Omental fat pad (tissue), 4 donors: Measurements from ENCODE around the gene C1orf185. TPM values are rescaled to one million over a fixed set of nuclear protein-coding genes. Genes with fewer than 3 reads are reported as not detected.

Experiments
- ATAC-seq: fragments of 150-250 bp; one replicate; pipeline ENCODE4 v1.9.1; 2016; ENCODE audit warnings: mild to moderate bottlenecking, moderate library complexity; ENCODE audit not compliant: low FRiP score
- DNase-seq: peaks from one replicate; pipeline ENCODE4 v3.0.0-alpha.2; 2019; ENCODE audit warnings: low spot score
- total RNA-seq, 4 donors: library from RNA; depleted of rRNA; stranded (reverse); fragments of >200 nt; gene quantifications; one replicate each; pipeline ENCODE4 v1.1.0, GENCODE V29; 2016
- TF ChIP-seq, protein P1 (sequence below), 3 donors: fragments of 450-650 bp; IDR thresholded peaks; one replicate each; pipeline ENCODE4 v1.5.1; 2016 to 2017; ENCODE audit warnings: antibody characterized with exemption in 3 of 3, mild to moderate bottlenecking in 3 of 3, moderate library complexity in 2 of 3

Gene C1orf185
- total RNA-seq, result not detected

DNA sequence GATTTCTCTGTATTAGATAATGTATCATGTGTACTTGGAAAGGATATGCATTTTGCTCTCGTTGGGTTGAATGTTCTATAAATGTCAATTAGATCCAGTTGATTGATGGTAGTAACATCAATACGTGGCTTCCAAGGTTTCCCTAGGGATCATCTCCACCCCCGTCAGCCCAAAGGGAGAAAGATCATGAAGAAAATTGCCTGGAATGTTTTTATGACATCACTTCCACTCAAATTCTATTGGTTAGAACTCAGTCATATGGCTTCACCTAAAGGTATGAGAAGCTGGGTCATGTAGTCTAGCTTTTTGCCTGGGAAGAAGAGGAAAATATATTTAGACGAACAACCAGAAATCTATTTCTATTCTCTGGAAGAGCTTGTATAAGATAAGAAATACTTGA is at the start of gene C1orf185:
Gene C1orf185, plus strand, starts transcription at position 253 of the 400 bp plus-strand sequence. Its CDS starts 6 bp downstream, at position 259.
- no peak for DNase-seq
- TF ChIP-seq, protein P1, sequence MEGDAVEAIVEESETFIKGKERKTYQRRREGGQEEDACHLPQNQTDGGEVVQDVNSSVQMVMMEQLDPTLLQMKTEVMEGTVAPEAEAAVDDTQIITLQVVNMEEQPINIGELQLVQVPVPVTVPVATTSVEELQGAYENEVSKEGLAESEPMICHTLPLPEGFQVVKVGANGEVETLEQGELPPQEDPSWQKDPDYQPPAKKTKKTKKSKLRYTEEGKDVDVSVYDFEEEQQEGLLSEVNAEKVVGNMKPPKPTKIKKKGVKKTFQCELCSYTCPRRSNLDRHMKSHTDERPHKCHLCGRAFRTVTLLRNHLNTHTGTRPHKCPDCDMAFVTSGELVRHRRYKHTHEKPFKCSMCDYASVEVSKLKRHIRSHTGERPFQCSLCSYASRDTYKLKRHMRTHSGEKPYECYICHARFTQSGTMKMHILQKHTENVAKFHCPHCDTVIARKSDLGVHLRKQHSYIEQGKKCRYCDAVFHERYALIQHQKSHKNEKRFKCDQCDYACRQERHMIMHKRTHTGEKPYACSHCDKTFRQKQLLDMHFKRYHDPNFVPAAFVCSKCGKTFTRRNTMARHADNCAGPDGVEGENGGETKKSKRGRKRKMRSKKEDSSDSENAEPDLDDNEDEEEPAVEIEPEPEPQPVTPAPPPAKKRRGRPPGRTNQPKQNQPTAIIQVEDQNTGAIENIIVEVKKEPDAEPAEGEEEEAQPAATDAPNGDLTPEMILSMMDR (IDR thresholded peaks at IDR 0.05), result no peak
- ATAC-seq, result no peak

DNA sequence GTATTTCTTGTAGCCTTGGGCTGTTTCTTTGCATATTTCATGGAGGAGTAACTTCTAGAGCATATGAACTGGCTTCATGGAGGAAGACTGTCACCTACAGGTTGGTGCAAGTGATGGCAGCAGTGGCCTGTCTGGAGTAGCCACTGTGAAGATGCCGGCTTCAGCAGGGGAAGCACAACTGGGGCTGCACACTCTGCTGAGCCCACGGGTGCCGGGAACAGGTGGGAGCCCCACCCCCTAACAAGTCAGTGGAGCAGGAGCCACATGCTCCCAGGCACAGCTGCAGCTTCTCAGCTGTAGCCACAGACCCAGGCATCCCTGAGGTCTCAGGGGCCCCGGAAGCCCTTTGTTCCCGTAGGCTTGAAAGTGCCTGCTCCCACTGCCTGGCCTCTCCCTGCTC is 43.2 kb upstream of the C1orf185 start:
- ATAC-seq (no peak), DNase-seq (no peak)
- TF ChIP-seq, protein P1 (IDR thresholded peaks at IDR 0.05), result no peak

DNA sequence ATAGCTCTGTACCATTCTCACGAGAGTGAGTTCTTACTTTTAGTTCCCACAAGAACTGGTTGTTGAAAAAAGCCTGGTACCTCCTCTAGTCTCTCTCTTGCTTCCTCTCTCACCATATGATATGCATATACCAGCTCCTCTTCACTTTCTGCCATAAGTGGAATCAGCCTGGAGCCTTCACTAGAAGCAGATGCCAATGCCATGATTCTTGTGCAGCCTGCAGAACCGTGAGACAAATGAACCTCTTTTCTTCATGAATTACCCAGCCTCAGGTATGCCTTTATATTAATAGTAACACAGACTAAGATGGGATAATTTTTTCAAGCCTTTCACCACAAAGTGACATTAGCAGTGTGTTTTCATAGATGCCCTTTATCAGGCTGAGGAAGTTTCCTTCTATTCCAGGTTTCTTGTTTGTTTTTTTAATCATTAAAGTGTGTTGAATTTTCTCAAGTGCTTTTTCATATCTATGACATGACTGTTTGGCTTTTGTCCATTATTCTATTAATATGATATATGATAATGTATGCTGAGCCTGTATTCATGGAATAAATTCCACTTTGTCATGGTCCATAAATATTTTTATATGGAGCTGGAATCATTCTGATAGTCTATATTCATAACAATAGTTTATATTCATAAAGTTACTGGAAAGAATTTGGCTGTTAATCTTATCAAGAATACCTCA is 40.7 kb upstream of the C1orf185 start:
- DNase-seq (no peak), ATAC-seq (no peak)
- TF ChIP-seq, protein P1 (IDR thresholded peaks at IDR 0.05), result no peak

DNA sequence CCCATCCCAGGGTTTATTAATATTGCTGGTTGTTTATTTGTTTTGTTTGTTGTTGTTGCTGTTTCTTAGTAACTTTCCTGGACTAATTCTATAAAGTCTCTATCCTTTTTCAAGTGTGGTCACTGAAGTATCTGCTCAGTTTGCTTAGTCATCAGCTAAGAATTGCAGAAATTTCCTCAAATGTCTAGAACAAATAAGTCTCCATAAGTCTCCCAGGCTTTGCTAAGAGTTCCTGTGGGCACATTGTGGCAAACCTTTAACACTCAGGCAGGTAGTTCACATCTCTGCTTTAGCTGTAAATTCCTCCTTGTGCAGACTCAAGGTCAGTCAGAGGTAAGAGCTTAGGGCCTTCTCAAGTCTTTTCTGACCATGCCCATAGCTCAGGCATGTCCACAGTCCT is 38.9 kb upstream of the C1orf185 start:
- DNase-seq, result no peak
- ATAC-seq, result no peak
- TF ChIP-seq, protein P1 (IDR thresholded peaks at IDR 0.05), result no peak

DNA sequence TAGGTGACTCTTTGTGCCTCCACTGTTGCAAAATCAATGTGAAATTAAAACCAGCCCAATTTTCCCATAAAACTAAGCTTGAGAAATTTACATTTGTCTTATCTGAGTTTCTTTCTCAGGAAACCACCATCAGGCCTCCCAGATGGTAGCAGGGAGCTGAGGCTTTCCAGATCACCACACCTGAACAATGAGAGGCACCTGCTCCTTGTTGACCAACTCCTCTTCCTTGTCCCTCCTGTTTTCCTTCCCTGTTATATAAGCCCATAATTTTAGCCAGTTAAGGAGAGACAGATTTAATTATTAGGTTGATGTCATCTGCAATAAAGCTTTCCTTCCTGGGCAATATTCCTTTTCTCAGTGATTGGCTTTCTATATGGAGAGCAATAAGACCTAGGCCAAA is 32.0 kb upstream of the C1orf185 start:
- TF ChIP-seq, protein P1 (IDR thresholded peaks at IDR 0.05), result no peak
- DNase-seq (no peak), ATAC-seq (no peak)

DNA sequence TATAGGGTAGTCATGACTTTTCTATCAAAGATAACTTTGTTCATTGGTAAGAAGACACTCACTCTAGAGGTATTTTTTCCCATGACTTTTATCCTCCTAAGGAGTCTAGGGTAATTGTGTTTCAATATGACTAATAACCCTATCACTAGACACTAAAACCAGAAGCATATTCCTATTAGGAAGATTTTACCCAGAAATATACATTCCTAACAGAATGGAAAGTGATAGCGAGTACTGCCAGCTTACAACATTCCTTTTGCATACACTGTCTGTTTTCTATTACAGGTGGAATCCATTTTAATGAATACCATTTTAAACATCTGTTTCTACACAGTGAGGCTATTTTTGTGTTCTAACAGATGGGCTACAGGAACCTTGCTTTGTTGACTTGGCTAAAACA is 31.4 kb upstream of the C1orf185 start:
- TF ChIP-seq, protein P1 (IDR thresholded peaks at IDR 0.05), result no peak
- DNase-seq (no peak), ATAC-seq (no peak)
